Testis (tissue), 2 donors: ENCODE data around the gene CCDC97.

ENCODE experiments used
- POLR2A ChIP-seq: fragments of 450-650 bp; IDR thresholded peaks from one replicate; pipeline ENCODE4 v1.6.1; 2017; ENCODE audit warnings: antibody characterized with exemption, mild to moderate bottlenecking, moderate library complexity
- TF ChIP-seq, protein P1 (sequence below), 3 experiments: fragments of 450-650 bp in 2 of 3; fragments of 200-600 bp in 1 of 3; sonication (generic) in 1 of 3; IDR thresholded peaks; one replicate each; pipeline ENCODE4 v1.5.1; 2016 to 2019; ENCODE audit warnings: antibody characterized with exemption in 3 of 3, mild to moderate bottlenecking in 2 of 3, moderate library complexity in 1 of 3

DNA sequence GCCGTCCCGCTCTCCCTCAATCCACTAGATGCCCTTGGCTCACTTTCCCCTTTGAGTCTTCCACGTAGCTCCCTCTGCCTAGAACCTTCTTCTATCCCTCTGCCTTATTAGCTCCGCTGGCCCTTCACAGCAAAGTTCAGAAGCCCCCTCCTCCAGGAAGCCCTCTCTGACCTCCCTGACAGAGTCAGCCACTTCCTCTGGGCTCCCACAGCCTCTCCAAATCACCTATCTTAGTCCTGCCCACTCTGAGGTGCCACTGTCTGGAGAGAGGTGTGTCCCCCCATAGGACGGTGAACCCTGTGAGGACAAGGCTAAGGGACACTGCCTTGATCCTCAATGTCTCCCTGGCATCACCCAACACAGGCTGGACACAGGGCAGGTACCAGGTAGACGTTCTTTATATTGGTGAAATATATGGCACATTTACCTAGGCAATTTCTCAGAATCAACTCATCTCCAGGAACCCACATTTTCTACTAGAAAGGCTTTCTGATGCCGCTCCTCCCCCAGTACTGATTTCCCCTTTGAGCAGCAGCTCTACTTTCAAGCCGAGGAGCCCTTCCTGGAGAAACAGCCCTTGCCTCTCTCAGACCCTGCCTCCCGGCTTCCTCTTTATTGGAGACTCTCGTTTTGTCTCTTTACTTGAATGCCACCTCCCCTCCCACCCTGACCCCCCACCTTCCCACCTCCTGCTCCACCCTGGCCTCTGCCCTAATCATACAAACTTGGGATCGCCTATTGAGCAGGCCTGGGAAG lies 47.2 kb downstream of the CCDC97 start:
- TF ChIP-seq, protein P1, sequence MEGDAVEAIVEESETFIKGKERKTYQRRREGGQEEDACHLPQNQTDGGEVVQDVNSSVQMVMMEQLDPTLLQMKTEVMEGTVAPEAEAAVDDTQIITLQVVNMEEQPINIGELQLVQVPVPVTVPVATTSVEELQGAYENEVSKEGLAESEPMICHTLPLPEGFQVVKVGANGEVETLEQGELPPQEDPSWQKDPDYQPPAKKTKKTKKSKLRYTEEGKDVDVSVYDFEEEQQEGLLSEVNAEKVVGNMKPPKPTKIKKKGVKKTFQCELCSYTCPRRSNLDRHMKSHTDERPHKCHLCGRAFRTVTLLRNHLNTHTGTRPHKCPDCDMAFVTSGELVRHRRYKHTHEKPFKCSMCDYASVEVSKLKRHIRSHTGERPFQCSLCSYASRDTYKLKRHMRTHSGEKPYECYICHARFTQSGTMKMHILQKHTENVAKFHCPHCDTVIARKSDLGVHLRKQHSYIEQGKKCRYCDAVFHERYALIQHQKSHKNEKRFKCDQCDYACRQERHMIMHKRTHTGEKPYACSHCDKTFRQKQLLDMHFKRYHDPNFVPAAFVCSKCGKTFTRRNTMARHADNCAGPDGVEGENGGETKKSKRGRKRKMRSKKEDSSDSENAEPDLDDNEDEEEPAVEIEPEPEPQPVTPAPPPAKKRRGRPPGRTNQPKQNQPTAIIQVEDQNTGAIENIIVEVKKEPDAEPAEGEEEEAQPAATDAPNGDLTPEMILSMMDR (IDR thresholded peaks at IDR 0.05) = no peak
- no peak for TF ChIP-seq POLR2A
